ENCODE measurements around the gene SENP8. TPM values are rescaled to one million over a fixed set of nuclear protein-coding genes. Genes with fewer than 3 reads are reported as not detected.
"Not testable (repeated sequence)": the region's sequence is repeated elsewhere in the genome, so short reads cannot be mapped to it uniquely, and the experiment has no call there.

SENP8 gene
- total RNA-seq, 2 experiments from 2014 or later, result 2.8 TPM

GRCh38 chr15:72092006-72092405 is 26.2 kb upstream of the SENP8 start:
- H3K36me3 Mint-ChIP-seq (ENCODE audit: low read depth), result peaks cover 4% of the 10 kb centered on the region
- POLR2A ChIA-PET, result no interaction called here
- H3K4me1 Mint-ChIP-seq (ENCODE audit: low read depth), result no peaks in the 10 kb centered on the region
- no peak overlapping the region for H3K4me3 Mint-ChIP-seq
- no peak for ATAC-seq
- no peaks in the 10 kb centered on the region for H3K27me3 Mint-ChIP-seq
- CTCF ChIA-PET, result no interaction called here
- H3K9me3 Mint-ChIP-seq, result no peaks in the 10 kb centered on the region
- intact Hi-C loops (cut with micrococcal nuclease), result no loop called here
- no peak for DNase-seq
- no peak overlapping the region for H3K27ac Mint-ChIP-seq
- no peak for TF ChIP-seq CTCF (IDR thresholded peaks at IDR 0.05)

DNA sequence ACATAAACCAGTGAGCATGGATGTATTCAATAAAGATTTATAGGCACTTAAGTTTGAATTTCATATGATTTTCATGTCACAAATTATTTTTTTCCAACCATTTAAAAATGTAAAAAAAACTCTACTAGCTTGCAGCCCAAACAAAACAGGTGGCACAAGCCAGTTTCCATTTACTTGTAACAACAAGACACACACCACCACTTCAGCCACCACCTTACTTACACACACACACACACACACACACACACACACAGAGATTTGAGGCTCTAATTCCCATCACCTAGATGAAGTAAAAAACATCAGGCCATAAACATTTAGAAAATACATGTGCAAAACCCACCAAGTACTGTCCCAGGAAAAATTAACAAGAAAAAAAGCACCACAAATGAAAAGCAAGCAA is 25.5 kb upstream of the SENP8 start:
- Mint-ChIP-seq H3K4me1 (ENCODE audit: low read depth) (peaks cover 2% of the 10 kb centered on the region), H3K27ac (no peak overlapping the region), H3K4me3 (no peak overlapping the region), H3K27me3 (no peaks in the 10 kb centered on the region), H3K9me3 (no peaks in the 10 kb centered on the region), H3K36me3 (ENCODE audit: low read depth) (peaks cover 3% of the 10 kb centered on the region)
- no peak for TF ChIP-seq CTCF (IDR thresholded peaks at IDR 0.05)
- intact Hi-C loops (cut with micrococcal nuclease), result no loop called here
- ChIA-PET CTCF (interaction anchor here (0.6 kb wide), 1 partner anchor 351 kb away, joined by 3 read pairs; no protein-coding TSS in a partner anchor), POLR2A (no interaction called here)
- ATAC-seq (no peak), DNase-seq (no peak)

- no peak for ATAC-seq
Measured at GRCh38 chr15:72096796-72097195, 21.4 kb upstream of the SENP8 start.

DNA sequence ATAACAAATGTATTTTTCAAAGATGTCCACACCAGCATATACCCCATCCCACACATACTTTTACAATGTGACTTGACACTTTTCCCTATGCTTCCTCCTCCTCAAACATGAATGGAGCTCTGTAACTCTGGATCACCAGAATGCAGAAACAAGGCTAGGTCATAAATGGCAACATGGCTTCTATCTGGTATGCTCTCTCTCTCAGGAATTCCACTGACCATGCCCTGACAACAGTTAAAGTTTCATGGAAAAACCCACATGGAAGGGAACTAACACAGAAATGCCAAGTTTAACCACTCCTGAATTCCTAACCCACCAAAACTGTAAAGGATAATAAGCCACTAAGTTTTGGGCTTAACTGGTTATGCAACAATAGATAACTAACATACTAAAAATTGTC is 20.2 kb upstream of the SENP8 start:
- Mint-ChIP-seq H3K9me3 (no peaks in the 10 kb centered on the region), H3K27ac (no peak overlapping the region), H3K36me3 (ENCODE audit: low read depth) (peaks cover 1% of the 10 kb centered on the region), H3K27me3 (no peaks in the 10 kb centered on the region), H3K4me3 (no peak overlapping the region), H3K4me1 (ENCODE audit: low read depth) (peaks cover 2% of the 10 kb centered on the region)
- DNase-seq (no peak), ATAC-seq (no peak)
- no peak for TF ChIP-seq CTCF (IDR thresholded peaks at IDR 0.05)
- CTCF ChIA-PET, result interaction anchor here (1.2 kb wide), 1 partner anchor 10 kb away, joined by 4 read pairs; no protein-coding TSS in a partner anchor
- intact Hi-C loops (cut with micrococcal nuclease), result no loop called here
- POLR2A ChIA-PET, result no interaction called here

More at GRCh38 chr15:72096796-72097195, 21.4 kb upstream of the SENP8 start:
- H3K4me1 Mint-ChIP-seq (ENCODE audit: low read depth), result peaks cover 2% of the 10 kb centered on the region
- no peak for TF ChIP-seq CTCF (IDR thresholded peaks at IDR 0.05)
- ChIA-PET CTCF (no interaction called here), POLR2A (no interaction called here)
- H3K36me3 Mint-ChIP-seq (ENCODE audit: low read depth), result peaks cover 1% of the 10 kb centered on the region
- no peaks in the 10 kb centered on the region for H3K27me3 Mint-ChIP-seq
- no peak overlapping the region for H3K4me3 Mint-ChIP-seq
- DNase-seq, result no peak
- no peak overlapping the region for H3K27ac Mint-ChIP-seq
- H3K9me3 Mint-ChIP-seq, result no peaks in the 10 kb centered on the region
- intact Hi-C loops (cut with micrococcal nuclease), result no loop called here

DNA sequence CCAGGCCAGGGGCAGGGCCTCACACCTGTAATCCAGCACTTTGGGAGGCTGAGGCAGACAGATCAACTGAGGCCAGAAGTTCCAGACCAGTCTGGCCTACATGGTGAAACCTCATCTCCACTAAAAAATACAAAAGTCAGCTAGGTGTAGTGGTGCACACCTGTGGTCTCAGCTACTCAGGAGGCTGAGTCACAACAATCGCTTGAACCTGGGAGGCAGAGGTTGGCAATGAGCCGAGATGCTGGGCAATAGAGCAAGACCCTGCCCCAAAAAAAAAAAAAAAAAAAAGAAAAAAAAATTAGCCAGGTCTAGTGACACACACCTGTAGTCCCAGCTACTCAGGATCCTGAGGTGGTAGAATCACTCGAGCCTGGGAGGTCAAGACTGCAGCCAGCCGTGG is 19.0 kb upstream of the SENP8 start:
- ChIA-PET POLR2A (no interaction called here), CTCF (no interaction called here)
- intact Hi-C loops (cut with micrococcal nuclease), result no loop called here
- H3K4me1 Mint-ChIP-seq (ENCODE audit: low read depth), result peaks cover 2% of the 10 kb centered on the region
- no peak for ATAC-seq
- DNase-seq, result no peak
- no peak overlapping the region for H3K4me3 Mint-ChIP-seq
- H3K9me3 Mint-ChIP-seq, result no peaks in the 10 kb centered on the region
- H3K36me3 Mint-ChIP-seq (ENCODE audit: low read depth), result peaks cover 1% of the 10 kb centered on the region
- no peaks in the 10 kb centered on the region for H3K27me3 Mint-ChIP-seq
- no peak overlapping the region for H3K27ac Mint-ChIP-seq
- TF ChIP-seq CTCF (IDR thresholded peaks at IDR 0.05), result no peak

- intact Hi-C loops (cut with micrococcal nuclease); H3K27ac Mint-ChIP-seq; H3K4me3 Mint-ChIP-seq; H3K36me3 Mint-ChIP-seq (ENCODE audit: low read depth); ATAC-seq; CTCF ChIA-PET; H3K4me1 Mint-ChIP-seq (ENCODE audit: low read depth); H3K9me3 Mint-ChIP-seq; DNase-seq; H3K27me3 Mint-ChIP-seq; POLR2A ChIA-PET: not testable (repeated sequence)
Measured at GRCh38 chr15:72100551-72100950, 17.7 kb upstream of the SENP8 start.

All from activated CD8-positive, alpha-beta T cell treated with anti-CD3 and anti-CD28 coated beads for 36 hours (primary cell).